HG03520 (cell line): Measurements from ENCODE around the gene S1PR2.

Source experiments
- ATAC-seq: cut with Tn5 transposase; IDR thresholded peaks from one replicate; pipeline ENCODE4 v1.9.1; 2021; ENCODE audit warnings: mild to moderate bottlenecking, moderate library complexity; ENCODE audit not compliant: unreplicated experiment

S1PR2 gene

GRCh38 chr19:10230861-10231611, at the start of gene S1PR2:
TSS of gene S1PR2 (minus strand) at chr19:10231331. CDS start at chr19:10224905, 6,426 bp downstream.
- ATAC-seq: peak; percentile 33

GRCh38 chr19:10279737-10280442, 48.8 kb upstream of the S1PR2 start:
- ATAC-seq: no peak

- ATAC-seq: no peak
These were observed 47.8 kb upstream of the S1PR2 start for GRCh38 chr19:10278935-10279334.

GRCh38 chr19:10277795-10278589, 46.9 kb upstream of the S1PR2 start:
- no peak for ATAC-seq

GRCh38 chr19:10274589-10274988, 43.5 kb upstream of the S1PR2 start:
- no peak for ATAC-seq

GRCh38 chr19:10271543-10272086, 40.5 kb upstream of the S1PR2 start:
- ATAC-seq: peak; percentile 2

GRCh38 chr19:10270616-10271394, 39.7 kb upstream of the S1PR2 start, which contains the start of gene ICAM1:
TSS of gene ICAM1 (plus strand) at chr19:10271120. CDS start at chr19:10271160, 40 bp downstream.
- peak; percentile 40 for ATAC-seq

- peak; percentile 15 for ATAC-seq
These were observed 39.1 kb upstream of the S1PR2 start for GRCh38 chr19:10270180-10270615.

- no peak for ATAC-seq
These were observed 38.4 kb upstream of the S1PR2 start for GRCh38 chr19:10269333-10270179.

GRCh38 chr19:10268071-10268470, 36.9 kb upstream of the S1PR2 start:
- no peak for ATAC-seq

GRCh38 chr19:10266706-10267105, 35.6 kb upstream of the S1PR2 start:
- ATAC-seq: no peak

- ATAC-seq: no peak
These were observed 31.6 kb upstream of the S1PR2 start for GRCh38 chr19:10262771-10263170.

- no peak for ATAC-seq
These were observed 29.0 kb upstream of the S1PR2 start for GRCh38 chr19:10260141-10260584.

- ATAC-seq: no peak
These were observed 28.2 kb upstream of the S1PR2 start for GRCh38 chr19:10259162-10259905.

GRCh38 chr19:10258080-10258710, 27.1 kb upstream of the S1PR2 start:
- ATAC-seq: no peak

- ATAC-seq: no peak
These were observed 26.0 kb upstream of the S1PR2 start for GRCh38 chr19:10256970-10257615.

- no peak for ATAC-seq
These were observed 25.4 kb upstream of the S1PR2 start for GRCh38 chr19:10256551-10256950.

GRCh38 chr19:10255358-10255757, 24.2 kb upstream of the S1PR2 start:
- no peak for ATAC-seq
